ENCODE data around the gene NSF.
"Not testable (repeated sequence)": the region's sequence is repeated elsewhere in the genome, so short reads cannot be mapped to it uniquely, and the experiment has no call there.

NSF gene

GRCh38 chr17:46764709-46765401, 174.4 kb downstream of the NSF start:
- no peak overlapping the region for H3K4me3 ChIP-seq (ENCODE audit: control insufficient read depth in 1 of 7, extremely low read depth in 1 of 7, insufficient read depth in 4 of 7, low read depth in 2 of 7, low read length in 6 of 7)
- peaks cover 0 to 20% (median 8%) of the 10 kb centered on the region in 5 experiments for H3K27me3 ChIP-seq (replicated peaks in 2 of 5; ENCODE audit: control insufficient read depth in 4 of 5, insufficient read depth in 5 of 5, low read length in 4 of 5)
- peaks cover 0 to 7% (median 6%) of the 10 kb centered on the region in 4 experiments for H3K4me1 ChIP-seq (ENCODE audit: control extremely low read depth in 1 of 4, control insufficient read depth in 4 of 4, insufficient read depth in 4 of 4, low read length in 3 of 4)
- no peak for DNase-seq
- ChIA-PET CTCF (interaction anchor here (1.1 to 1.4 kb wide), 2 partner anchors 14 to 18 kb away, joined by 3 read pairs; no protein-coding TSS in a partner anchor), POLR2A (no interaction called here)
- no peak overlapping the region for H3K27ac ChIP-seq (ENCODE audit: insufficient read depth in 1 of 2, low read depth in 1 of 2, low read length in 2 of 2, poor library complexity in 1 of 2, severe bottlenecking in 2 of 2)
- WGBS (ENCODE audit: insufficient coverage): 91% methylated on average over 11 of the region's 13 CpGs
- no peaks in the 10 kb centered on the region for H3K9me3 ChIP-seq (ENCODE audit: control extremely low read depth in 1 of 5, control insufficient read depth in 4 of 5, insufficient read depth in 2 of 5, low read depth in 1 of 5, low read length in 4 of 5)
- no peaks in the 10 kb centered on the region for H3K36me3 ChIP-seq (ENCODE audit: control insufficient read depth in 4 of 4, insufficient read depth in 4 of 4, low read length in 3 of 4)

- Histone ChIP-seq H3K27ac (ENCODE audit: insufficient read depth in 1 of 2, low read depth in 1 of 2, low read length in 2 of 2, poor library complexity in 1 of 2, severe bottlenecking in 2 of 2) (no peak overlapping the region), H3K27me3 (replicated peaks in 2 of 5; ENCODE audit: control insufficient read depth in 4 of 5, insufficient read depth in 5 of 5, low read length in 4 of 5) (peaks cover 0 to 26% (median 12%) of the 10 kb centered on the region in 5 experiments), H3K9me3 (ENCODE audit: control extremely low read depth in 1 of 5, control insufficient read depth in 4 of 5, insufficient read depth in 2 of 5, low read depth in 1 of 5, low read length in 4 of 5) (no peaks in the 10 kb centered on the region), H3K4me3 (ENCODE audit: control insufficient read depth in 1 of 7, extremely low read depth in 1 of 7, insufficient read depth in 4 of 7, low read depth in 2 of 7, low read length in 6 of 7) (no peak overlapping the region), H3K4me1 (ENCODE audit: control extremely low read depth in 1 of 4, control insufficient read depth in 4 of 4, insufficient read depth in 4 of 4, low read length in 3 of 4) (peaks cover 0 to 13% (median 7%) of the 10 kb centered on the region in 4 experiments), H3K36me3 (ENCODE audit: control insufficient read depth in 4 of 4, insufficient read depth in 4 of 4, low read length in 3 of 4) (no peaks in the 10 kb centered on the region)
- DNase-seq: no peak
- POLR2A ChIA-PET: no interaction called here
- 97% methylated on average over 10 of the region's 12 CpGs for WGBS (ENCODE audit: insufficient coverage)
- CTCF ChIA-PET: interaction anchor here (1.1 to 1.4 kb wide), 2 partner anchors 15 to 17 kb away, joined by 3 read pairs; no protein-coding TSS in a partner anchor
These were observed 175.0 kb downstream of the NSF start for GRCh38 chr17:46765453-46765852.

GRCh38 chr17:46766493-46767491, 176.3 kb downstream of the NSF start:
- WGBS (ENCODE audit: insufficient coverage): 92% methylated on average over 15 of the region's 21 CpGs
- no peaks in the 10 kb centered on the region for H3K36me3 ChIP-seq (ENCODE audit: control insufficient read depth in 4 of 4, insufficient read depth in 4 of 4, low read length in 3 of 4)
- peaks cover 0 to 34% (median 16%) of the 10 kb centered on the region in 5 experiments for H3K27me3 ChIP-seq (replicated peaks in 2 of 5; ENCODE audit: control insufficient read depth in 4 of 5, insufficient read depth in 5 of 5, low read length in 4 of 5)
- DNase-seq: no peak
- POLR2A ChIA-PET: no interaction called here
- no peak overlapping the region for H3K27ac ChIP-seq (ENCODE audit: insufficient read depth in 1 of 2, low read depth in 1 of 2, low read length in 2 of 2, poor library complexity in 1 of 2, severe bottlenecking in 2 of 2)
- no peak overlapping the region for H3K4me3 ChIP-seq (ENCODE audit: control insufficient read depth in 1 of 7, extremely low read depth in 1 of 7, insufficient read depth in 4 of 7, low read depth in 2 of 7, low read length in 6 of 7)
- H3K9me3 ChIP-seq (ENCODE audit: control extremely low read depth in 1 of 5, control insufficient read depth in 4 of 5, insufficient read depth in 2 of 5, low read depth in 1 of 5, low read length in 4 of 5): no peaks in the 10 kb centered on the region
- peaks cover 0 to 19% (median 13%) of the 10 kb centered on the region in 4 experiments for H3K4me1 ChIP-seq (ENCODE audit: control extremely low read depth in 1 of 4, control insufficient read depth in 4 of 4, insufficient read depth in 4 of 4, low read length in 3 of 4)
- CTCF ChIA-PET: interaction anchor here (0.6 to 1.3 kb wide), 2 partner anchors 12 to 14 kb away, joined by 3 read pairs; no protein-coding TSS in a partner anchor

- Histone ChIP-seq H3K9me3 (ENCODE audit: control extremely low read depth in 1 of 5, control insufficient read depth in 4 of 5, insufficient read depth in 2 of 5, low read depth in 1 of 5, low read length in 4 of 5) (no peaks in the 10 kb centered on the region), H3K4me1 (ENCODE audit: control extremely low read depth in 1 of 4, control insufficient read depth in 4 of 4, insufficient read depth in 4 of 4, low read length in 3 of 4) (peaks cover 0 to 35% (median 29%) of the 10 kb centered on the region in 4 experiments), H3K27ac (ENCODE audit: insufficient read depth in 1 of 2, low read depth in 1 of 2, low read length in 2 of 2, poor library complexity in 1 of 2, severe bottlenecking in 2 of 2) (no peak overlapping the region), H3K36me3 (ENCODE audit: control insufficient read depth in 4 of 4, insufficient read depth in 4 of 4, low read length in 3 of 4) (no peaks in the 10 kb centered on the region), H3K4me3 (ENCODE audit: control insufficient read depth in 1 of 7, extremely low read depth in 1 of 7, insufficient read depth in 4 of 7, low read depth in 2 of 7, low read length in 6 of 7) (no peak overlapping the region), H3K27me3 (replicated peaks in 2 of 5; ENCODE audit: control insufficient read depth in 4 of 5, insufficient read depth in 5 of 5, low read length in 4 of 5) (peaks cover 0 to 49% (median 24%) of the 10 kb centered on the region in 5 experiments)
- WGBS (ENCODE audit: insufficient coverage): over 99% methylated on average over 11 of the region's 15 CpGs
- ChIA-PET POLR2A (no interaction called here), CTCF (no interaction called here)
- DNase-seq: no peak
These were observed 178.0 kb downstream of the NSF start for GRCh38 chr17:46768540-46768870.

GRCh38 chr17:46768896-46769295, 178.4 kb downstream of the NSF start:
- DNase-seq; H3K27ac ChIP-seq (ENCODE audit: insufficient read depth in 1 of 2, low read depth in 1 of 2, low read length in 2 of 2, poor library complexity in 1 of 2, severe bottlenecking in 2 of 2); CTCF ChIA-PET; H3K9me3 ChIP-seq (ENCODE audit: control extremely low read depth in 1 of 5, control insufficient read depth in 4 of 5, insufficient read depth in 2 of 5, low read depth in 1 of 5, low read length in 4 of 5); H3K36me3 ChIP-seq (ENCODE audit: control insufficient read depth in 4 of 4, insufficient read depth in 4 of 4, low read length in 3 of 4); H3K4me3 ChIP-seq (ENCODE audit: control insufficient read depth in 1 of 7, extremely low read depth in 1 of 7, insufficient read depth in 4 of 7, low read depth in 2 of 7, low read length in 6 of 7): not testable (repeated sequence)
- peaks cover 0 to 53% (median 24%) of the 10 kb centered on the region in 5 experiments for H3K27me3 ChIP-seq (replicated peaks in 2 of 5; ENCODE audit: control insufficient read depth in 4 of 5, insufficient read depth in 5 of 5, low read length in 4 of 5)
- WGBS (ENCODE audit: insufficient coverage): 94% methylated on average over 12 of the region's 14 CpGs
- POLR2A ChIA-PET: interaction anchor here (0.6 kb wide), 1 partner anchor 24 kb away, joined by 3 read pairs; no protein-coding TSS in a partner anchor
- H3K4me1 ChIP-seq (ENCODE audit: control extremely low read depth in 1 of 4, control insufficient read depth in 4 of 4, insufficient read depth in 4 of 4, low read length in 3 of 4): peaks cover 0 to 38% (median 30%) of the 10 kb centered on the region in 4 experiments

- 19% methylated on average over 54 of the region's 56 CpGs for WGBS (ENCODE audit: insufficient coverage)
- H3K36me3 ChIP-seq (ENCODE audit: control insufficient read depth in 4 of 4, insufficient read depth in 4 of 4, low read length in 3 of 4): no peaks in the 10 kb centered on the region
- peaks cover 0 to 39% (median 32%) of the 10 kb centered on the region in 4 experiments for H3K4me1 ChIP-seq (ENCODE audit: control extremely low read depth in 1 of 4, control insufficient read depth in 4 of 4, insufficient read depth in 4 of 4, low read length in 3 of 4)
- CTCF ChIA-PET: interaction anchor here (1.0 kb wide), 1 partner anchor 27 kb away, joined by 3 read pairs; no protein-coding TSS in a partner anchor
- H3K4me3 ChIP-seq (ENCODE audit: control insufficient read depth in 1 of 7, extremely low read depth in 1 of 7, insufficient read depth in 4 of 7, low read depth in 2 of 7, low read length in 6 of 7): peak overlapping the region in 5 of 7 experiments; percentile 19 to 63 (median 50)
- peaks cover 0 to 62% (median 24%) of the 10 kb centered on the region in 5 experiments for H3K27me3 ChIP-seq (replicated peaks in 2 of 5; ENCODE audit: control insufficient read depth in 4 of 5, insufficient read depth in 5 of 5, low read length in 4 of 5)
- POLR2A ChIA-PET: interaction anchor here (0.6 kb wide), 1 partner anchor 25 kb away, joined by 3 read pairs; no protein-coding TSS in a partner anchor
- no peak overlapping the region for H3K27ac ChIP-seq (ENCODE audit: insufficient read depth in 1 of 2, low read depth in 1 of 2, low read length in 2 of 2, poor library complexity in 1 of 2, severe bottlenecking in 2 of 2)
- DNase-seq: peak in 1 of 3 donors; percentile 35
- H3K9me3 ChIP-seq (ENCODE audit: control extremely low read depth in 1 of 5, control insufficient read depth in 4 of 5, insufficient read depth in 2 of 5, low read depth in 1 of 5, low read length in 4 of 5): no peaks in the 10 kb centered on the region
These were observed 179.3 kb downstream of the NSF start for GRCh38 chr17:46769531-46770438.

All from common myeloid progenitor, CD34-positive (primary cell).